ENCODE results near the gene NAV2.

DNA sequence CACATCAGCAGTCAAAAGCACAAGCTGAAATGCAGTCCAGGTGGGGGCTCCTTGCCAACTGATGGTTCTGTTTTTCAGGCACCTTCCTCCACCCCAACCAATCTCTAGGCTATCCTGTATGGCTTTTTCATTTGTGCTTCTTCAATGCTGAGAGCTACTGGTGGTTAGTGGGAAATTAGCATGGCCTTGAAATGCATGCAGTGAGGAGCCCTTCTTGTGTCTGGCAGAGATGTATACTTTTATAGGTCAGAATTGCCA, 167.4 kb downstream of the NAV2 start:
- TF ChIP-seq, protein P1, sequence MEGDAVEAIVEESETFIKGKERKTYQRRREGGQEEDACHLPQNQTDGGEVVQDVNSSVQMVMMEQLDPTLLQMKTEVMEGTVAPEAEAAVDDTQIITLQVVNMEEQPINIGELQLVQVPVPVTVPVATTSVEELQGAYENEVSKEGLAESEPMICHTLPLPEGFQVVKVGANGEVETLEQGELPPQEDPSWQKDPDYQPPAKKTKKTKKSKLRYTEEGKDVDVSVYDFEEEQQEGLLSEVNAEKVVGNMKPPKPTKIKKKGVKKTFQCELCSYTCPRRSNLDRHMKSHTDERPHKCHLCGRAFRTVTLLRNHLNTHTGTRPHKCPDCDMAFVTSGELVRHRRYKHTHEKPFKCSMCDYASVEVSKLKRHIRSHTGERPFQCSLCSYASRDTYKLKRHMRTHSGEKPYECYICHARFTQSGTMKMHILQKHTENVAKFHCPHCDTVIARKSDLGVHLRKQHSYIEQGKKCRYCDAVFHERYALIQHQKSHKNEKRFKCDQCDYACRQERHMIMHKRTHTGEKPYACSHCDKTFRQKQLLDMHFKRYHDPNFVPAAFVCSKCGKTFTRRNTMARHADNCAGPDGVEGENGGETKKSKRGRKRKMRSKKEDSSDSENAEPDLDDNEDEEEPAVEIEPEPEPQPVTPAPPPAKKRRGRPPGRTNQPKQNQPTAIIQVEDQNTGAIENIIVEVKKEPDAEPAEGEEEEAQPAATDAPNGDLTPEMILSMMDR (IDR thresholded peaks at IDR 0.05), result no peak
- TF ChIP-seq EZH2phosphoT487 (IDR thresholded peaks at IDR 0.05), result no peak
- TF ChIP-seq EZH2 (IDR thresholded peaks at IDR 0.05), result no peak

Measured in neural progenitor cell (in vitro differentiated cells).